Prostate gland (tissue), 2 donors: ENCODE results near the gene YTHDF1. TPM values are rescaled to one million over a fixed set of nuclear protein-coding genes. Genes with fewer than 3 reads are reported as not detected.

Experiments used
- DNase-seq: peaks from one replicate; pipeline ENCODE4 v3.0.0-alpha.2; 2019; ENCODE audit warnings: low spot score
- H3K27ac ChIP-seq, 2 donors: fragments of 200-600 bp; sonication (generic); 2 replicates each; pipeline ENCODE4 v1.5.1; 2017 to 2019
- H3K27me3 ChIP-seq: fragments of 200-600 bp; sonication (generic); replicated peaks from 2 replicates; pipeline ENCODE4 v1.5.1; 2019; ENCODE audit not compliant: insufficient read depth
- H3K36me3 ChIP-seq, 2 donors: fragments of 200-600 bp; sonication (generic); 1 replicate in 1 of 2; 2 replicates in 1 of 2; pipeline versions ENCODE4 v1.5.1 to v1.8.1; 2017 to 2019
- H3K4me1 ChIP-seq: fragments of 200-600 bp; sonication (generic); replicated peaks from 2 replicates; pipeline ENCODE4 v1.5.1; 2019
- H3K4me3 ChIP-seq, 2 donors: fragments of 200-600 bp; sonication (generic); 2 replicates each; pipeline ENCODE4 v1.5.1; 2017 to 2019
- H3K9me3 ChIP-seq: fragments of 200-600 bp; sonication (generic); 2 replicates; pipeline ENCODE4 v1.5.1; 2017
- POLR2A ChIP-seq: fragments of 450-650 bp; IDR thresholded peaks from one replicate; pipeline ENCODE4 v1.6.1; 2016; ENCODE audit warnings: antibody characterized with exemption, mild to moderate bottlenecking
- POLR2AphosphoS5 ChIP-seq: sonication (generic); formaldehyde crosslinking; IDR thresholded peaks from one replicate; pipeline ENCODE4 v1.6.1; 2017; ENCODE audit warnings: antibody characterized with exemption
- WGBS: methylation state at CpG from one replicate; pipeline ENCODE4 v1.1.5; 2018; 5-methylcytosine and 5-hydroxymethylcytosine counted together
- intact Hi-C: fragments of 100-400 bp; cut with DNase I; formaldehyde crosslinking; loops from one replicate; pipeline ENCODE4 v1.14.2; 2022
- total RNA-seq, 2 donors: library from RNA; depleted of rRNA; stranded (reverse); fragments of >200 nt; gene quantifications; one replicate each; pipeline ENCODE4 v1.1.0, GENCODE V29; 2016
- TF ChIP-seq, protein P1 (sequence below), 4 experiments: fragments of 200-600 bp in 2 of 4; fragments of 450-650 bp in 2 of 4; sonication (generic) in 2 of 4; IDR thresholded peaks; 1 replicate in 3 of 4; 2 replicates in 1 of 4; pipeline ENCODE4 v1.5.1; 2016 to 2019; ENCODE audit warnings: antibody characterized with exemption in 4 of 4, mild to moderate bottlenecking in 2 of 4, moderate library complexity in 2 of 4

YTHDF1 gene
- total RNA-seq, 2 donors from 2014 or later: 28.8 to 46.0 TPM

DNA sequence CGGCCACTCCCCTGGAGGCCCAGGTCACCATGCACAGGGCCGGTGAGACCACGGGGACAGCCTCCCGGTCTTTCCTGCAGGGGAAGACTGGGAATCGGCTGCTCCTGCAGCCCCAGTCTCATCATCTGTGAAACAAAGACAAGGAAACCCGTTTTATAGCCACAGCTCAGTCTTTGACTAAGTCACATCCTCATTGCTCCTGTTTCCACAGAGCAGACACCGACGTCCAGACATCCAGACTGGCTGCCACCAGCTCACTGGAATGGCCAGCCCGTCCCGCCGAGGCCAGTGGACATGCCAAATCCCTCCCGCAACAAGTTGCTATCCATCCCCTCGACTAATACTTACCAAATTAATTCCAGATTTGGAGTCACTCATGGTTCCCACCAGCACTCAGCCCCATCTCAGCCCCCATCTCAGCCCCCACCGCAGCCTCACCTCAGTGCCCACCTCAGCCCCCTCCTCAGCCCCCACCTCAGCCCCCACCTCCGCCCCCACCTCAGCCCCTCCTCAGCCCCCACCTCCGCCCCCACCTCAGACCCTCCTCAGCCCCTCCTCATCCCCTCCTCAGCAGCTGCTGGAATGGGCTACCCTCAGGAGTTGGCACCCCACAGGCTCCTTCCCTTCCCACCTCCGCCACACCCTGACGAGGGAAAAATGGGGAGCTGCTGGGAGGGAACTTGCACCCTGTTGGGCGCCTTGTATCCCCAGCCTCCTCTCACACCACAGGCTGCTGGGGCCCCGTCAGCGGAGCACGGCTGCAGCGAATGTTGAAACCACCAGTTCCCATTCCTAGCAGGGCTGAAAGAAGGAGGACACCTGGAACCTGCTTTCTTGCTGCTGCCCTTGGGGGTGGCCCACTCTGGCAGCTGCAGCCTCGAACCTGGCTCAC lies 48.7 kb downstream of the YTHDF1 start:
- Histone ChIP-seq H3K4me3 (no peak overlapping the region), H3K27ac (no peak overlapping the region), H3K27me3 (peaks cover 7% of the 10 kb centered on the region), H3K9me3 (no peaks in the 10 kb centered on the region), H3K4me1 (no peaks in the 10 kb centered on the region), H3K36me3 (no peaks in the 10 kb centered on the region)
- DNase-seq: no peak
- TF ChIP-seq, protein P1, sequence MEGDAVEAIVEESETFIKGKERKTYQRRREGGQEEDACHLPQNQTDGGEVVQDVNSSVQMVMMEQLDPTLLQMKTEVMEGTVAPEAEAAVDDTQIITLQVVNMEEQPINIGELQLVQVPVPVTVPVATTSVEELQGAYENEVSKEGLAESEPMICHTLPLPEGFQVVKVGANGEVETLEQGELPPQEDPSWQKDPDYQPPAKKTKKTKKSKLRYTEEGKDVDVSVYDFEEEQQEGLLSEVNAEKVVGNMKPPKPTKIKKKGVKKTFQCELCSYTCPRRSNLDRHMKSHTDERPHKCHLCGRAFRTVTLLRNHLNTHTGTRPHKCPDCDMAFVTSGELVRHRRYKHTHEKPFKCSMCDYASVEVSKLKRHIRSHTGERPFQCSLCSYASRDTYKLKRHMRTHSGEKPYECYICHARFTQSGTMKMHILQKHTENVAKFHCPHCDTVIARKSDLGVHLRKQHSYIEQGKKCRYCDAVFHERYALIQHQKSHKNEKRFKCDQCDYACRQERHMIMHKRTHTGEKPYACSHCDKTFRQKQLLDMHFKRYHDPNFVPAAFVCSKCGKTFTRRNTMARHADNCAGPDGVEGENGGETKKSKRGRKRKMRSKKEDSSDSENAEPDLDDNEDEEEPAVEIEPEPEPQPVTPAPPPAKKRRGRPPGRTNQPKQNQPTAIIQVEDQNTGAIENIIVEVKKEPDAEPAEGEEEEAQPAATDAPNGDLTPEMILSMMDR (IDR thresholded peaks at IDR 0.05): no peak
- TF ChIP-seq POLR2AphosphoS5 (no peak), POLR2A (no peak)
- WGBS: 47% methylated on average over 24 of the region's 24 CpGs
- intact Hi-C loops: no loop called here

DNA sequence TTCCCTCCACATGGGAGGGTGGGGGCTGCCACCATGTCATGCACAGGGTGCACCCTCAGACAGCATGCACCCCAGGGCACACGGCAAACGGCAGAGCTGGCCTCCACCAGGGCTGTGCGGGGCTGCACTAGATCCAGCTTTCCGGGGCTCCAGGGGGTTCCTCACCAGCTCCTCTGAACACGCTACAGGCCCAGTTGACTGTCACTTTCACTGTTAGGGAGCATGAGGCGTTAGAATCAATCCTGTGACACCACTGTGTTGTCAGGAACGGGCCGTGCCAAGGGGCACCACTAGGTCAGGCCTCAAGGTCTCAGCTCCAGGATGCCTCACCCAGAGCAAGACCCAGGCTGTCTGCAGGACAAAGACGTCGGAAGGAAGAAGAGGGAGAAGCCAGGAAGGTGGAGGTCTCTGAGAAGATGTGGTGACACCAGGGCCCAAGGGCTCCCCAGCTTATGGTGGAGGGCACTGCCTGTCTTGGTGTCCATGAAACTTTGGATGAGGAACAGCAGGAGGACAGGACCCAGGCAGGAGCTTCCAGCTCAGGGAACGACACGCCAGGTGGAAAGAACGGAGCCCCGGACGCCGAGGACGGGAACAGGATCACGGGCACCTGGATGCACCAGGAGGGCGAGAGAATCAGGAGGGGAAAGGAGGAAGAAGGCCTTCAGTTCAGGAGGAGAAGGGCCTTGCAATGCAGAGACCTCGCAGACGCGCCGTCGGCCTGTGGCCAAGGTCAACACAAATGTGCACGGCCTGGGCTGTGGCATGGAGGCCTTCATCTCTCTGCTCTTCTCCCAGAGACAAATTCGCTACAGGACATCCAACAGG lies 49.5 kb downstream of the YTHDF1 start:
- no peaks in the 10 kb centered on the region for H3K4me1 ChIP-seq
- no peak overlapping the region for H3K27ac ChIP-seq
- peaks cover 5% of the 10 kb centered on the region for H3K27me3 ChIP-seq
- H3K36me3 ChIP-seq: no peaks in the 10 kb centered on the region
- no peak overlapping the region for H3K4me3 ChIP-seq
- no peaks in the 10 kb centered on the region for H3K9me3 ChIP-seq
- no peak for DNase-seq
- TF ChIP-seq POLR2AphosphoS5 (no peak), POLR2A (no peak)
- TF ChIP-seq, protein P1 (IDR thresholded peaks at IDR 0.05): no peak
- WGBS: 92% methylated on average over 26 of the region's 26 CpGs
- intact Hi-C loops: no loop called here

GRCh38 chr20:63165356-63166192 lies 50.4 kb downstream of the YTHDF1 start:
- Histone ChIP-seq H3K4me3 (no peak overlapping the region), H3K36me3 (no peaks in the 10 kb centered on the region), H3K27ac (no peak overlapping the region), H3K4me1 (no peaks in the 10 kb centered on the region), H3K27me3 (peaks cover 6% of the 10 kb centered on the region), H3K9me3 (no peaks in the 10 kb centered on the region)
- intact Hi-C loops: no loop called here
- no peak for DNase-seq
- TF ChIP-seq POLR2AphosphoS5: no peak
- TF ChIP-seq, protein P1 (IDR thresholded peaks at IDR 0.05): no peak
- no peak for TF ChIP-seq POLR2A
- WGBS: 88% methylated on average over 24 of the region's 25 CpGs

- no peak for TF ChIP-seq POLR2AphosphoS5
- TF ChIP-seq, protein P1 (IDR thresholded peaks at IDR 0.05): no peak
- TF ChIP-seq POLR2A: no peak
- Histone ChIP-seq H3K27ac (no peak overlapping the region), H3K9me3 (no peaks in the 10 kb centered on the region), H3K4me1 (no peaks in the 10 kb centered on the region), H3K4me3 (no peak overlapping the region), H3K36me3 (no peaks in the 10 kb centered on the region), H3K27me3 (peaks cover 6% of the 10 kb centered on the region)
- DNase-seq: no peak
- WGBS: 76% methylated on average over 24 of the region's 24 CpGs
- intact Hi-C loops: no loop called here
These were observed 51.2 kb downstream of the YTHDF1 start for GRCh38 chr20:63164484-63165355.
